H9 (cell line): ENCODE data around the gene NEB. TPM values are rescaled to one million over a fixed set of nuclear protein-coding genes. Genes with fewer than 3 reads are reported as not detected.

Experiments
- DNase-seq: peaks from one replicate; pipeline ENCODE4 v3.0.0-alpha.2; 2017
- H2AFZ ChIP-seq: one replicate; pipeline ENCODE4 v1.6.1; 2013; ENCODE audit warnings: mild to moderate bottlenecking, low read length, control low read depth, moderate library complexity
- H2AK5ac ChIP-seq: 2 replicates; pipeline ENCODE4 v1.6.1; 2013; ENCODE audit warnings: low read length, control low read depth, mixed read lengths; ENCODE audit not compliant: insufficient read length
- H2BK120ac ChIP-seq: one replicate; pipeline ENCODE4 v1.6.1; 2013; ENCODE audit warnings: low read depth, mild to moderate bottlenecking, low read length, control low read depth, inconsistent platforms; ENCODE audit not compliant: poor library complexity, severe bottlenecking
- H2BK12ac ChIP-seq: 2 replicates; pipeline ENCODE4 v1.6.1; 2013; ENCODE audit warnings: low read length, control low read depth, mixed read lengths, low read depth; ENCODE audit not compliant: insufficient read length
- H2BK15ac ChIP-seq: 2 replicates; pipeline ENCODE4 v1.6.1; 2013; ENCODE audit warnings: low read depth, low read length, control low read depth
- H2BK20ac ChIP-seq: one replicate; pipeline ENCODE4 v1.6.1; 2013; ENCODE audit warnings: low read depth, mild to moderate bottlenecking, low read length, control low read depth, inconsistent platforms; ENCODE audit not compliant: poor library complexity, severe bottlenecking
- H2BK5ac ChIP-seq: 2 replicates; pipeline ENCODE4 v1.6.1; 2013; ENCODE audit warnings: low read length, control low read depth, mixed read lengths; ENCODE audit not compliant: insufficient read length
- H3K14ac ChIP-seq: 2 replicates; pipeline ENCODE4 v1.6.1; 2013; ENCODE audit warnings: low read length, control low read depth; ENCODE audit not compliant: insufficient read depth
- H3K18ac ChIP-seq: 2 replicates; pipeline ENCODE4 v1.6.1; 2013; ENCODE audit warnings: low read depth, mild to moderate bottlenecking, mixed read lengths, low read length, control low read depth; ENCODE audit not compliant: insufficient read length
- H3K23ac ChIP-seq: 2 replicates; pipeline ENCODE4 v1.6.1; 2013; ENCODE audit warnings: low read length, control low read depth, mixed read lengths, low read depth; ENCODE audit not compliant: insufficient read length
- H3K23me2 ChIP-seq: 2 replicates; pipeline ENCODE4 v1.6.1; 2013; ENCODE audit warnings: low read depth, mild to moderate bottlenecking, mixed read lengths, low read length, control low read depth; ENCODE audit not compliant: insufficient read length, poor library complexity, severe bottlenecking
- H3K27ac ChIP-seq: 2 replicates; pipeline ENCODE4 v1.5.1; 2013; ENCODE audit warnings: low read length, control low read depth, mixed read lengths, low read depth; ENCODE audit not compliant: insufficient read length
- H3K27me3 ChIP-seq: 2 replicates; pipeline ENCODE4 v1.6.1; 2013; ENCODE audit warnings: low read length, control low read depth, inconsistent platforms; ENCODE audit not compliant: insufficient read depth
- H3K4ac ChIP-seq: 2 replicates; pipeline ENCODE4 v1.6.1; 2013; ENCODE audit warnings: low read depth, mild to moderate bottlenecking, control low read depth, inconsistent platforms, low read length, moderate library complexity
- H3K4me1 ChIP-seq: 2 replicates; pipeline ENCODE4 v1.6.1; 2013; ENCODE audit warnings: low read length, control low read depth, inconsistent platforms; ENCODE audit not compliant: insufficient read depth
- H3K4me2 ChIP-seq: 2 replicates; pipeline ENCODE4 v1.6.1; 2013; ENCODE audit warnings: low read length, control low read depth, mixed read lengths; ENCODE audit not compliant: insufficient read length, insufficient read depth
- H3K56ac ChIP-seq: 2 replicates; pipeline ENCODE4 v1.6.1; 2013; ENCODE audit warnings: low read depth, mild to moderate bottlenecking, mixed read lengths, low read length, control low read depth; ENCODE audit not compliant: insufficient read length
- H3K79me1 ChIP-seq: 2 replicates; pipeline ENCODE4 v1.6.1; 2013; ENCODE audit warnings: low read depth, mild to moderate bottlenecking, moderate library complexity, low read length, control low read depth, inconsistent platforms; ENCODE audit not compliant: insufficient read depth, poor library complexity, severe bottlenecking
- H3K79me2 ChIP-seq: 2 replicates; pipeline ENCODE4 v1.6.1; 2013; ENCODE audit warnings: low read length, control low read depth, inconsistent platforms; ENCODE audit not compliant: insufficient read depth
- H3K9ac ChIP-seq: 2 replicates; pipeline ENCODE4 v1.6.1; 2013; ENCODE audit warnings: low read length, control low read depth, mixed read lengths; ENCODE audit not compliant: insufficient read length; ENCODE audit errors: extremely low read depth
- H3K9me3 ChIP-seq: one replicate; pipeline ENCODE4 v1.6.1; 2013; ENCODE audit warnings: low read depth, low read length, inconsistent platforms; ENCODE audit not compliant: control insufficient read depth
- H3T11ph ChIP-seq: one replicate; pipeline ENCODE4 v1.6.1; 2013; ENCODE audit warnings: mild to moderate bottlenecking, low read length, control low read depth, inconsistent platforms
- H4K20me1 ChIP-seq: one replicate; pipeline ENCODE4 v1.6.1; 2013; ENCODE audit not compliant: control insufficient read depth, insufficient read length, insufficient read depth
- H4K5ac ChIP-seq: 2 replicates; pipeline ENCODE4 v1.6.1; 2013; ENCODE audit warnings: low read depth, mild to moderate bottlenecking, mixed read lengths, low read length, control low read depth; ENCODE audit not compliant: insufficient read length
- H4K8ac ChIP-seq: replicated peaks from 2 replicates; pipeline ENCODE4 v1.6.1; 2013; ENCODE audit warnings: low read length, control low read depth, mixed read lengths, low read depth; ENCODE audit not compliant: insufficient read length
- H4K91ac ChIP-seq: 2 replicates; pipeline ENCODE4 v1.6.1; 2013; ENCODE audit warnings: low read depth, mild to moderate bottlenecking, moderate library complexity, mixed read lengths, low read length, control low read depth; ENCODE audit not compliant: insufficient read length
- H3K27ac Mint-ChIP-seq, 3 experiments: 2 replicates in 2 of 3; 3 replicates in 1 of 3; pipeline ENCODE4 v1.8.0; 2020 to 2021; ENCODE audit warnings: mixed read lengths in 3 of 3, mild to moderate bottlenecking in 1 of 3, moderate library complexity in 1 of 3
- H3K27me3 Mint-ChIP-seq: 2 replicates; pipeline ENCODE4 v1.8.0; 2021; ENCODE audit warnings: low read depth, mild to moderate bottlenecking, moderate library complexity, mixed read lengths
- H3K36me3 Mint-ChIP-seq, 3 experiments: 2 replicates in 2 of 3; 3 replicates in 1 of 3; pipeline ENCODE4 v1.8.0; 2020 to 2021; ENCODE audit warnings: low read depth in 3 of 3, mixed read lengths in 3 of 3; ENCODE audit not compliant: insufficient read depth in 1 of 3
- H3K4me1 Mint-ChIP-seq, 2 experiments: 2 replicates each; pipeline ENCODE4 v1.8.0; 2020; ENCODE audit warnings: mixed read lengths in 2 of 2
- H3K4me3 Mint-ChIP-seq, 2 experiments: 2 replicates in 1 of 2; 3 replicates in 1 of 2; pipeline ENCODE4 v1.8.0; 2020 to 2021; ENCODE audit warnings: mild to moderate bottlenecking in 2 of 2, mixed read lengths in 2 of 2, moderate library complexity in 1 of 2
- H3K9me3 Mint-ChIP-seq, 2 experiments: 2 replicates in 1 of 2; 3 replicates in 1 of 2; pipeline ENCODE4 v1.8.0; 2020; ENCODE audit warnings: mild to moderate bottlenecking in 2 of 2, mixed read lengths in 2 of 2, moderate library complexity in 1 of 2
- WGBS: extraction: QIAGEN DNeasy Blood & Tissue Kit; methylation state at CpG from one replicate; pipeline ENCODE4 v1.1.7; 2013; ENCODE audit warnings: missing lambda C conversion rate, low lambda C conversion rate, mixed read lengths; ENCODE audit not compliant: insufficient read length; ENCODE audit errors: extremely low coverage; 5-methylcytosine and 5-hydroxymethylcytosine counted together
- total RNA-seq: library from RNA; stranded (reverse); gene quantifications from 2 replicates; pipeline ENCODE4 v1.2.1, GENCODE V29; 2021
- TF ChIP-seq, protein P1 (sequence below): fragments of 200-600 bp; sonication (generic); conservative IDR thresholded peaks from 3 replicates; pipeline ENCODE4 v1.8.0; 2021; ENCODE audit warnings: antibody characterized with exemption, mild to moderate bottlenecking

NEB gene
- total RNA-seq, 1 experiment from 2014 or later, result 0.98 TPM

DNA sequence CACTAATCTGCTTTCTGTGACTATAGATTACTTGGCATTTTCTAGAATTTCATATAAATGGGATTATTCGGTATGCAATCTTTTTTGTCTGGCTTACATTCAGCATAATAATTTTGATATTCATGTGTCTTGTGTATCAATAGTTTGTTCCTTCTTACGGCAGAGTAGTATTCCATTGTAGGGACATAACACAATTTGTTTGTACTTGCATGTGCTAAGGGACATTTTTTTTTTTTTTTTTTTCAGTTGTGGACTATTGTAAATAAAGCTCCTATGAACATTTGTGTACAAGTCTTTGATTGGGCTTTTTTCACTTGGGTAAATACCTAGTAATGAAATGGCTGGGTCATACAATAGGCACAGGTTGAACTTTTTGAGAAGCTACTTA is 48.9 kb upstream of the NEB start:
- no peak overlapping the region for H3K27ac Mint-ChIP-seq
- H3K27me3 Mint-ChIP-seq, result no peaks in the 10 kb centered on the region
- DNase-seq, result no peak
- no peak overlapping the region for H2BK5ac ChIP-seq
- no peak overlapping the region for H2BK15ac ChIP-seq
- H3K9me3 ChIP-seq, result no peaks in the 10 kb centered on the region
- H3K4me1 ChIP-seq, result no peaks in the 10 kb centered on the region
- WGBS, result no CpG with 5 or more reads among the region's 2 CpGs
- H3K79me1 ChIP-seq, result no peaks in the 10 kb centered on the region
- H3K9ac ChIP-seq, result no peak overlapping the region
- no peak overlapping the region for H3K4ac ChIP-seq
- H4K91ac ChIP-seq, result no peak overlapping the region
- H3K23me2 ChIP-seq, result no peaks in the 10 kb centered on the region
- no peak overlapping the region for H3K27ac ChIP-seq
- H3K4me3 Mint-ChIP-seq, result no peak overlapping the region
- no peak overlapping the region for H2BK20ac ChIP-seq
- H3K4me1 Mint-ChIP-seq, result peaks cover 0 to 5% of the 10 kb centered on the region in 2 experiments; a peak in 3 of 4 replicates
- no peak overlapping the region for H3K18ac ChIP-seq
- no peak overlapping the region for H4K8ac ChIP-seq
- no peak overlapping the region for H4K5ac ChIP-seq
- no peak overlapping the region for H2BK120ac ChIP-seq
- H2BK12ac ChIP-seq, result no peak overlapping the region
- H3K36me3 Mint-ChIP-seq, result peaks cover 8 to 23% (median 17%) of the 10 kb centered on the region in 3 experiments; a peak in 6 of 7 replicates
- no peaks in the 10 kb centered on the region for H3K79me2 ChIP-seq
- H3K27me3 ChIP-seq, result no peaks in the 10 kb centered on the region
- H3K9me3 Mint-ChIP-seq, result 0 out of 5 replicates have a peak, but pooled peaks cover 0 to 2% of the 10 kb centered on the region in 2 experiments
- no peak overlapping the region for H3T11ph ChIP-seq
- H3K56ac ChIP-seq, result no peak overlapping the region
- no peak overlapping the region for H3K23ac ChIP-seq
- no peaks in the 10 kb centered on the region for H4K20me1 ChIP-seq
- H3K4me2 ChIP-seq, result no peak overlapping the region
- H2AK5ac ChIP-seq, result no peak overlapping the region
- no peak overlapping the region for H3K14ac ChIP-seq
- TF ChIP-seq, protein P1, sequence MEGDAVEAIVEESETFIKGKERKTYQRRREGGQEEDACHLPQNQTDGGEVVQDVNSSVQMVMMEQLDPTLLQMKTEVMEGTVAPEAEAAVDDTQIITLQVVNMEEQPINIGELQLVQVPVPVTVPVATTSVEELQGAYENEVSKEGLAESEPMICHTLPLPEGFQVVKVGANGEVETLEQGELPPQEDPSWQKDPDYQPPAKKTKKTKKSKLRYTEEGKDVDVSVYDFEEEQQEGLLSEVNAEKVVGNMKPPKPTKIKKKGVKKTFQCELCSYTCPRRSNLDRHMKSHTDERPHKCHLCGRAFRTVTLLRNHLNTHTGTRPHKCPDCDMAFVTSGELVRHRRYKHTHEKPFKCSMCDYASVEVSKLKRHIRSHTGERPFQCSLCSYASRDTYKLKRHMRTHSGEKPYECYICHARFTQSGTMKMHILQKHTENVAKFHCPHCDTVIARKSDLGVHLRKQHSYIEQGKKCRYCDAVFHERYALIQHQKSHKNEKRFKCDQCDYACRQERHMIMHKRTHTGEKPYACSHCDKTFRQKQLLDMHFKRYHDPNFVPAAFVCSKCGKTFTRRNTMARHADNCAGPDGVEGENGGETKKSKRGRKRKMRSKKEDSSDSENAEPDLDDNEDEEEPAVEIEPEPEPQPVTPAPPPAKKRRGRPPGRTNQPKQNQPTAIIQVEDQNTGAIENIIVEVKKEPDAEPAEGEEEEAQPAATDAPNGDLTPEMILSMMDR, result no peak
- no peak overlapping the region for H2AFZ ChIP-seq
